SU-DHL-6 (cell line): Measurements from ENCODE around the gene NPNT.

ENCODE experiments used
- H2AFZ ChIP-seq: fragments of 200-600 bp; sonication (generic); 2 replicates; pipeline ENCODE4 v1.6.1; 2014; ENCODE audit warnings: low read depth, mild to moderate bottlenecking, moderate library complexity, mixed read lengths, antibody characterized with exemption, low read length; ENCODE audit not compliant: severe bottlenecking
- H3F3A ChIP-seq: fragments of 200-600 bp; shearing (Covaris generic); 2 replicates; pipeline ENCODE4 v1.6.0; 2016; ENCODE audit warnings: antibody characterized with exemption, mild to moderate bottlenecking; ENCODE audit not compliant: insufficient read depth
- H3K27ac ChIP-seq: fragments of 200-600 bp; sonication (generic); 2 replicates; pipeline ENCODE4 v1.5.1; 2016; ENCODE audit warnings: low read depth, mild to moderate bottlenecking, low read length, moderate library complexity, mixed read lengths
- H3K27me3 ChIP-seq: fragments of 200-600 bp; sonication (generic), shearing (Covaris generic); 2 replicates; pipeline ENCODE4 v1.6.0; 2014; ENCODE audit warnings: mild to moderate bottlenecking, low read length
- H3K36me3 ChIP-seq: fragments of 200-600 bp; sonication (generic); 2 replicates; pipeline ENCODE4 v1.6.1; 2014; ENCODE audit warnings: mild to moderate bottlenecking, low read length, mixed read lengths
- H3K4me2 ChIP-seq: fragments of 300-600, 200-600 bp; shearing (Covaris generic), sonication (generic); 2 replicates; pipeline ENCODE4 v1.6.0; 2014; ENCODE audit warnings: low read length, low read depth, mild to moderate bottlenecking; ENCODE audit not compliant: poor library complexity, severe bottlenecking
- H3K4me3 ChIP-seq: fragments of 200-600 bp; sonication (generic); 2 replicates; pipeline ENCODE4 v1.5.1; 2014; ENCODE audit warnings: antibody characterized with exemption, low read length, mild to moderate bottlenecking, mixed read lengths; ENCODE audit not compliant: insufficient read depth, poor library complexity, severe bottlenecking
- H3K79me2 ChIP-seq: fragments of 200-600 bp; sonication (generic); 2 replicates; pipeline ENCODE4 v1.6.1; 2014; ENCODE audit warnings: mild to moderate bottlenecking, low read length, moderate library complexity; ENCODE audit not compliant: insufficient read depth
- H3K9ac ChIP-seq: fragments of 200-600 bp; sonication (generic); 2 replicates; pipeline ENCODE4 v1.7.0; 2014; ENCODE audit warnings: mild to moderate bottlenecking, low read length
- H3K9me2 ChIP-seq: fragments of 200-600 bp; sonication (generic); replicated peaks from 2 replicates; pipeline ENCODE4 v1.6.1; 2014; ENCODE audit warnings: low read length; ENCODE audit not compliant: insufficient read depth
- H3K9me3 ChIP-seq: fragments of 200-600 bp; sonication (generic); 2 replicates; pipeline ENCODE4 v1.6.1; 2014; ENCODE audit warnings: low read length, mixed read lengths; ENCODE audit not compliant: insufficient read depth
- H4K20me1 ChIP-seq: fragments of 200-600 bp; sonication (generic); 2 replicates; pipeline ENCODE4 v1.6.1; 2014; ENCODE audit warnings: low read depth, mild to moderate bottlenecking, antibody characterized with exemption, low read length, moderate library complexity, mixed read lengths
- CTCF ChIP-seq: fragments of 200-600 bp; sonication (generic); IDR thresholded peaks from one replicate; pipeline ENCODE4 v1.5.1; 2017; ENCODE audit warnings: antibody characterized with exemption, mild to moderate bottlenecking, low read length, moderate library complexity; ENCODE audit not compliant: insufficient read depth, poor library complexity, severe bottlenecking
- EZH2phosphoT487 ChIP-seq: fragments of 200-600 bp; sonication (generic), shearing (Covaris generic); conservative IDR thresholded peaks from 2 replicates; pipeline ENCODE4 v1.6.1; 2018; ENCODE audit warnings: mild to moderate bottlenecking, antibody characterized with exemption, low read length, moderate library complexity, mixed read lengths

The NPNT gene

GRCh38 chr4:105979506-105979905 lies 84.2 kb downstream of the NPNT start:
- Histone ChIP-seq H3K9me3 (no peaks in the 10 kb centered on the region), H3K79me2 (no peaks in the 10 kb centered on the region), H3K27me3 (no peaks in the 10 kb centered on the region), H2AFZ (no peak overlapping the region), H3K9ac (no peak overlapping the region), H4K20me1 (no peaks in the 10 kb centered on the region), H3K36me3 (no peaks in the 10 kb centered on the region), H3K4me2 (no peak overlapping the region), H3F3A (no peaks in the 10 kb centered on the region), H3K27ac (no peak overlapping the region), H3K4me3 (no peak overlapping the region), H3K9me2 (no peaks in the 10 kb centered on the region)
- TF ChIP-seq EZH2phosphoT487 (no peak), CTCF (no peak)

- Histone ChIP-seq H3K9me3 (no peaks in the 10 kb centered on the region), H3K4me3 (no peak overlapping the region), H3K79me2 (no peaks in the 10 kb centered on the region), H3K36me3 (no peaks in the 10 kb centered on the region), H4K20me1 (no peaks in the 10 kb centered on the region), H3K27me3 (no peaks in the 10 kb centered on the region), H3F3A (no peaks in the 10 kb centered on the region), H3K9me2 (no peaks in the 10 kb centered on the region), H3K4me2 (no peak overlapping the region), H3K9ac (no peak overlapping the region), H3K27ac (no peak overlapping the region), H2AFZ (no peak overlapping the region)
- no peak for TF ChIP-seq CTCF
- no peak for TF ChIP-seq EZH2phosphoT487
These were observed 93.4 kb downstream of the NPNT start for GRCh38 chr4:105988671-105989070.

GRCh38 chr4:105989485-105990242 lies 94.4 kb downstream of the NPNT start:
- Histone ChIP-seq H4K20me1 (no peaks in the 10 kb centered on the region), H3K4me2 (no peak overlapping the region), H2AFZ (no peak overlapping the region), H3F3A (no peaks in the 10 kb centered on the region), H3K27ac (no peak overlapping the region), H3K9me3 (no peaks in the 10 kb centered on the region), H3K9me2 (no peaks in the 10 kb centered on the region), H3K4me3 (no peak overlapping the region), H3K36me3 (no peaks in the 10 kb centered on the region), H3K9ac (no peak overlapping the region), H3K27me3 (no peaks in the 10 kb centered on the region), H3K79me2 (no peaks in the 10 kb centered on the region)
- TF ChIP-seq EZH2phosphoT487 (no peak), CTCF (no peak)
